SU-DHL-6 (cell line): ENCODE measurements around the gene PDE4B.

ENCODE experiments used
- H2AFZ ChIP-seq: fragments of 200-600 bp; sonication (generic); 2 replicates; pipeline ENCODE4 v1.6.1; 2014; ENCODE audit warnings: low read depth, mild to moderate bottlenecking, moderate library complexity, mixed read lengths, antibody characterized with exemption, low read length; ENCODE audit not compliant: severe bottlenecking
- H3F3A ChIP-seq: fragments of 200-600 bp; shearing (Covaris generic); 2 replicates; pipeline ENCODE4 v1.6.0; 2016; ENCODE audit warnings: antibody characterized with exemption, mild to moderate bottlenecking; ENCODE audit not compliant: insufficient read depth
- H3K27ac ChIP-seq: fragments of 200-600 bp; sonication (generic); 2 replicates; pipeline ENCODE4 v1.5.1; 2016; ENCODE audit warnings: low read depth, mild to moderate bottlenecking, low read length, moderate library complexity, mixed read lengths
- H3K27me3 ChIP-seq: fragments of 200-600 bp; sonication (generic), shearing (Covaris generic); 2 replicates; pipeline ENCODE4 v1.6.0; 2014; ENCODE audit warnings: mild to moderate bottlenecking, low read length
- H3K36me3 ChIP-seq: fragments of 200-600 bp; sonication (generic); 2 replicates; pipeline ENCODE4 v1.6.1; 2014; ENCODE audit warnings: mild to moderate bottlenecking, low read length, mixed read lengths
- H3K4me2 ChIP-seq: fragments of 300-600, 200-600 bp; shearing (Covaris generic), sonication (generic); 2 replicates; pipeline ENCODE4 v1.6.0; 2014; ENCODE audit warnings: low read length, low read depth, mild to moderate bottlenecking; ENCODE audit not compliant: poor library complexity, severe bottlenecking
- H3K4me3 ChIP-seq: fragments of 200-600 bp; sonication (generic); 2 replicates; pipeline ENCODE4 v1.5.1; 2014; ENCODE audit warnings: antibody characterized with exemption, low read length, mild to moderate bottlenecking, mixed read lengths; ENCODE audit not compliant: insufficient read depth, poor library complexity, severe bottlenecking
- H3K79me2 ChIP-seq: fragments of 200-600 bp; sonication (generic); 2 replicates; pipeline ENCODE4 v1.6.1; 2014; ENCODE audit warnings: mild to moderate bottlenecking, low read length, moderate library complexity; ENCODE audit not compliant: insufficient read depth
- H3K9ac ChIP-seq: fragments of 200-600 bp; sonication (generic); 2 replicates; pipeline ENCODE4 v1.7.0; 2014; ENCODE audit warnings: mild to moderate bottlenecking, low read length
- H3K9me2 ChIP-seq: fragments of 200-600 bp; sonication (generic); replicated peaks from 2 replicates; pipeline ENCODE4 v1.6.1; 2014; ENCODE audit warnings: low read length; ENCODE audit not compliant: insufficient read depth
- H3K9me3 ChIP-seq: fragments of 200-600 bp; sonication (generic); 2 replicates; pipeline ENCODE4 v1.6.1; 2014; ENCODE audit warnings: low read length, mixed read lengths; ENCODE audit not compliant: insufficient read depth
- H4K20me1 ChIP-seq: fragments of 200-600 bp; sonication (generic); 2 replicates; pipeline ENCODE4 v1.6.1; 2014; ENCODE audit warnings: low read depth, mild to moderate bottlenecking, antibody characterized with exemption, low read length, moderate library complexity, mixed read lengths
- CTCF ChIP-seq: fragments of 200-600 bp; sonication (generic); IDR thresholded peaks from one replicate; pipeline ENCODE4 v1.5.1; 2017; ENCODE audit warnings: antibody characterized with exemption, mild to moderate bottlenecking, low read length, moderate library complexity; ENCODE audit not compliant: insufficient read depth, poor library complexity, severe bottlenecking
- EZH2phosphoT487 ChIP-seq: fragments of 200-600 bp; sonication (generic), shearing (Covaris generic); conservative IDR thresholded peaks from 2 replicates; pipeline ENCODE4 v1.6.1; 2018; ENCODE audit warnings: mild to moderate bottlenecking, antibody characterized with exemption, low read length, moderate library complexity, mixed read lengths

Gene PDE4B

GRCh38 chr1:65897485-65897884, 104.8 kb downstream of the PDE4B start:
- H3K4me2 ChIP-seq = no peak overlapping the region
- no peak overlapping the region for H3K9ac ChIP-seq
- no peaks in the 10 kb centered on the region for H3F3A ChIP-seq
- no peak overlapping the region for H3K27ac ChIP-seq
- no peaks in the 10 kb centered on the region for H4K20me1 ChIP-seq
- H2AFZ ChIP-seq = no peak overlapping the region
- H3K27me3 ChIP-seq = no peaks in the 10 kb centered on the region
- H3K79me2 ChIP-seq = no peaks in the 10 kb centered on the region
- TF ChIP-seq CTCF (no peak), EZH2phosphoT487 (no peak)
- no peaks in the 10 kb centered on the region for H3K9me3 ChIP-seq
- H3K36me3 ChIP-seq = no peaks in the 10 kb centered on the region
- H3K4me3 ChIP-seq = no peak overlapping the region
- H3K9me2 ChIP-seq = no peaks in the 10 kb centered on the region

GRCh38 chr1:65904681-65905083, 112.0 kb downstream of the PDE4B start:
- Histone ChIP-seq H3K27me3 (no peaks in the 10 kb centered on the region; the same call in 1 of the 2 replicates), H3K4me3 (no peak overlapping the region), H3K9me3 (no peaks in the 10 kb centered on the region), H3K9me2 (no peaks in the 10 kb centered on the region), H3K36me3 (no peaks in the 10 kb centered on the region), H3K9ac (no peak overlapping the region), H3K4me2 (no peak overlapping the region), H4K20me1 (no peaks in the 10 kb centered on the region), H2AFZ (no peak overlapping the region), H3K79me2 (no peaks in the 10 kb centered on the region), H3K27ac (no peak overlapping the region), H3F3A (no peaks in the 10 kb centered on the region)
- TF ChIP-seq EZH2phosphoT487 (no peak), CTCF (no peak)

- Histone ChIP-seq H3K27me3 (no peaks in the 10 kb centered on the region; the same call in 1 of the 2 replicates), H4K20me1 (no peaks in the 10 kb centered on the region), H3K9me3 (no peaks in the 10 kb centered on the region), H3K79me2 (no peaks in the 10 kb centered on the region), H3F3A (no peaks in the 10 kb centered on the region), H3K27ac (no peak overlapping the region), H2AFZ (no peak overlapping the region), H3K36me3 (no peaks in the 10 kb centered on the region), H3K9me2 (no peaks in the 10 kb centered on the region), H3K4me3 (no peak overlapping the region), H3K4me2 (no peak overlapping the region), H3K9ac (no peak overlapping the region)
- TF ChIP-seq EZH2phosphoT487 (no peak), CTCF (no peak)
Measured at GRCh38 chr1:65910432-65910831, 117.7 kb downstream of the PDE4B start.
